Neutrophil (primary cell): ENCODE results near the gene FBXO33.

Experiments used
- H3K27ac ChIP-seq: fragments of 200-600 bp; sonication (generic); 2 replicates; pipeline ENCODE4 v1.5.1; 2016; ENCODE audit warnings: mild to moderate bottlenecking, moderate library complexity
- H3K27me3 ChIP-seq: fragments of 200-600 bp; sonication (generic); 2 replicates; pipeline ENCODE4 v1.6.0; 2016; ENCODE audit warnings: mild to moderate bottlenecking
- H3K36me3 ChIP-seq: fragments of 200-600 bp; sonication (generic); 2 replicates; pipeline ENCODE4 v1.5.1; 2017
- H3K4me1 ChIP-seq, 2 experiments: fragments of 200-600 bp in 1 of 2; sonication (generic) in 1 of 2; 1 replicate in 1 of 2; 2 replicates in 1 of 2; pipeline versions ENCODE4 v1.5.1 to v1.6.1; 2013 to 2016; ENCODE audit warnings: low read depth in 1 of 2, low read length in 1 of 2, mild to moderate bottlenecking in 1 of 2, moderate library complexity in 1 of 2; ENCODE audit not compliant: control insufficient read depth in 1 of 2, insufficient read depth in 1 of 2
- H3K4me3 ChIP-seq, 2 experiments: fragments of 200-600 bp in 1 of 2; sonication (generic) in 1 of 2; 1 replicate in 1 of 2; 2 replicates in 1 of 2; pipeline ENCODE4 v1.5.1; 2013 to 2016; ENCODE audit warnings: low read depth in 1 of 2, low read length in 1 of 2, mild to moderate bottlenecking in 1 of 2, moderate library complexity in 1 of 2
- H3K9me3 ChIP-seq: fragments of 200-600 bp; sonication (generic); 2 replicates; pipeline ENCODE4 v1.5.1; 2016
- CTCF ChIP-seq: fragments of 200-600 bp; sonication (generic); IDR thresholded peaks from 2 replicates; pipeline ENCODE4 v1.5.1; 2016; ENCODE audit warnings: antibody characterized with exemption

The FBXO33 gene

GRCh38 chr14:39432179-39432618, at the start of gene FBXO33:
FBXO33 (minus strand) TSS chr14:39432433; CDS start chr14:39432162, 271 bp downstream.
- peak within 1 kb of the TSS; percentile 82 to 87 for H3K4me3 ChIP-seq
- no peaks in the 10 kb centered on the region for H3K9me3 ChIP-seq
- H3K27ac ChIP-seq = peak within 1 kb of the TSS; percentile 100
- H3K4me1 ChIP-seq = peaks cover 42 to 45% of the 10 kb centered on the region in 2 experiments
- peak; percentile 31 for TF ChIP-seq CTCF
- H3K27me3 ChIP-seq = no peaks in the 10 kb centered on the region
- H3K36me3 ChIP-seq = no peaks in the 10 kb centered on the region

GRCh38 chr14:39474416-39474911, 42.2 kb upstream of the FBXO33 start:
- Histone ChIP-seq H3K36me3 (no peaks in the 10 kb centered on the region), H3K4me1 (peaks cover 19 to 21% of the 10 kb centered on the region in 2 experiments), H3K27me3 (no peaks in the 10 kb centered on the region), H3K9me3 (no peaks in the 10 kb centered on the region), H3K27ac (no peak overlapping the region), H3K4me3 (no peak overlapping the region)
- no peak for TF ChIP-seq CTCF

- Histone ChIP-seq H3K27me3 (no peaks in the 10 kb centered on the region), H3K4me3 (peak overlapping the region in 1 of 2 experiments; percentile 5), H3K36me3 (no peaks in the 10 kb centered on the region), H3K27ac (peak overlapping the region; percentile 74), H3K4me1 (peaks cover 19 to 21% of the 10 kb centered on the region in 2 experiments), H3K9me3 (no peaks in the 10 kb centered on the region)
- TF ChIP-seq CTCF = no peak
Measured at GRCh38 chr14:39472078-39472477, 39.8 kb upstream of the FBXO33 start.

- H3K27ac ChIP-seq = no peak overlapping the region
- H3K4me1 ChIP-seq = peaks cover 19 to 21% of the 10 kb centered on the region in 2 experiments
- peaks cover 8% of the 10 kb centered on the region for H3K27me3 ChIP-seq
- no peaks in the 10 kb centered on the region for H3K36me3 ChIP-seq
- TF ChIP-seq CTCF = no peak
- no peak overlapping the region for H3K4me3 ChIP-seq
- no peaks in the 10 kb centered on the region for H3K9me3 ChIP-seq
Measured at GRCh38 chr14:39469094-39469710, 37.0 kb upstream of the FBXO33 start.

GRCh38 chr14:39467889-39468524, 35.8 kb upstream of the FBXO33 start:
- H3K4me3 ChIP-seq = no peak overlapping the region
- no peak for TF ChIP-seq CTCF
- no peak overlapping the region for H3K27ac ChIP-seq
- peaks cover 19 to 21% of the 10 kb centered on the region in 2 experiments for H3K4me1 ChIP-seq
- peaks cover 17% of the 10 kb centered on the region for H3K27me3 ChIP-seq
- H3K36me3 ChIP-seq = no peaks in the 10 kb centered on the region
- no peaks in the 10 kb centered on the region for H3K9me3 ChIP-seq
